Spleen (tissue), 11 donors: Measurements from ENCODE around the gene LARP4B. TPM values are rescaled to one million over a fixed set of nuclear protein-coding genes. Genes with fewer than 3 reads are reported as not detected.

Source experiments
- DNase-seq: peaks from one replicate; pipeline ENCODE4 v3.0.0-alpha.2; 2020
- H3K27ac ChIP-seq, 8 donors: fragments of 200-600 bp; sonication (generic) in 7 of 8; 1 replicate in 4 of 8; 2 replicates in 4 of 8; pipeline versions ENCODE4 v1.5.0 to v1.8.0; 2016 to 2021; ENCODE audit warnings: inconsistent platforms in 4 of 8, mild to moderate bottlenecking in 4 of 8, moderate library complexity in 1 of 8
- H3K27me3 ChIP-seq, 7 donors: fragments of 200-600 bp; sonication (generic) in 6 of 7; replicated peaks in 1 of 7; 1 replicate in 4 of 7; 2 replicates in 3 of 7; pipeline versions ENCODE4 v1.5.0 to v1.8.0; 2016 to 2021; ENCODE audit warnings: inconsistent platforms in 3 of 7, mild to moderate bottlenecking in 1 of 7
- H3K36me3 ChIP-seq, 6 donors: fragments of 200-600 bp; sonication (generic) in 5 of 6; 1 replicate in 4 of 6; 2 replicates in 2 of 6; pipeline versions ENCODE4 v1.5.0 to v1.8.0; 2016 to 2021; ENCODE audit warnings: inconsistent platforms in 2 of 6
- H3K4me1 ChIP-seq, 6 donors: fragments of 200-600 bp; sonication (generic) in 5 of 6; 1 replicate in 3 of 6; 2 replicates in 3 of 6; pipeline versions ENCODE4 v1.5.0 to v1.8.0; 2016 to 2021; ENCODE audit warnings: inconsistent platforms in 3 of 6
- H3K4me3 ChIP-seq, 8 donors: fragments of 200-600 bp; sonication (generic) in 7 of 8; 1 replicate in 4 of 8; 2 replicates in 4 of 8; pipeline versions ENCODE4 v1.5.0 to v1.8.0; 2016 to 2021; ENCODE audit warnings: inconsistent platforms in 4 of 8, mild to moderate bottlenecking in 4 of 8, moderate library complexity in 2 of 8
- H3K9me3 ChIP-seq, 8 donors: fragments of 200-600 bp; sonication (generic) in 7 of 8; 1 replicate in 4 of 8; 2 replicates in 4 of 8; pipeline versions ENCODE4 v1.5.0 to v1.8.0; 2016 to 2021; ENCODE audit warnings: inconsistent platforms in 4 of 8
- CTCF ChIP-seq, 11 experiments: fragments of 200-600 bp in 7 of 11; fragments of 450-650 bp in 4 of 11; sonication (generic) in 4 of 11; IDR thresholded peaks in 8 of 11; conservative IDR thresholded peaks in 3 of 11; 1 replicate in 7 of 11; 2 replicates in 4 of 11; pipeline versions ENCODE4 v1.4.0 to v1.8.0; 2016 to 2021; ENCODE audit warnings: antibody characterized with exemption in 11 of 11, inconsistent platforms in 4 of 11, mild to moderate bottlenecking in 1 of 11
- POLR2A ChIP-seq, 3 donors: fragments of 450-650 bp; IDR thresholded peaks; one replicate each; pipeline ENCODE4 v1.5.1; 2017; ENCODE audit warnings: antibody characterized with exemption in 3 of 3, mild to moderate bottlenecking in 1 of 3
- POLR2AphosphoS5 ChIP-seq, 3 donors: sonication (generic); formaldehyde crosslinking; IDR thresholded peaks; one replicate each; pipeline ENCODE4 v1.5.1; 2017; ENCODE audit warnings: antibody characterized with exemption in 3 of 3
- WGBS, 5 donors: extraction: QIAGEN DNeasy Blood & Tissue Kit in 3 of 5; methylation state at CpG; one replicate each; pipeline versions ENCODE4 v1.1.5 to v1.1.7; 2013 to 2018; 5-methylcytosine and 5-hydroxymethylcytosine counted together
- intact Hi-C: fragments of 100-400 bp; cut with DNase I; formaldehyde crosslinking; loops from one replicate; pipeline ENCODE4 v1.15.0; 2023; ENCODE audit warnings: low total_unique reads
- polyA plus RNA-seq, 3 donors: library from polyadenylated mRNA; stranded (reverse); fragments of 200-250 nt; gene quantifications; one replicate each; pipeline ENCODE4 v1.2.1, GENCODE V29; 2013
- total RNA-seq, 7 donors: library from RNA; depleted of rRNA in 3 of 7; stranded (reverse); fragments of >200 nt in 3 of 7; fragmentation: NEBNext Ultra II Directional in 4 of 7; extraction: Animal tissue kit (Norgen Biotek cat#: 25700) in 4 of 7; gene quantifications; one replicate each; pipeline versions ENCODE4 v1.1.0 to v1.2.1, GENCODE V29; 2016 to 2021
- donor health status: healthy with polysubstance abuse.
- donor health status: DM: no; HTN: no; CAD: no; lungs with moderate emphysema.
- donor health status: DM: no; HTN: no; CAD: no.
- donor health status: Bipolar disorder and iron deficiency.
- donor health status: healthy.
- donor health status: DM: no; HTN: no; CAD: no.
- donor health status: DM: yes; HTN: yes; CAD: no.

Gene LARP4B
- total and polyA plus RNA-seq, 10 donors: 12.7 to 163 (median 88.7) TPM

- H3K4me1 ChIP-seq: no peaks in the 10 kb centered on the region
- H3K4me3 ChIP-seq: no peak overlapping the region
- TF ChIP-seq POLR2AphosphoS5 (IDR thresholded peaks at IDR 0.05) (no peak), CTCF (IDR thresholded peaks at IDR 0.05 in 8 of 11, conservative IDR thresholded peaks at IDR 0.05 in 3 of 11) (no peak), POLR2A (IDR thresholded peaks at IDR 0.05) (no peak)
- DNase-seq: no peak
- no peak overlapping the region for H3K27ac ChIP-seq
- WGBS, 5 donors: 89 to 97% (median 93%) methylated on average over 2 of the region's 2 CpGs
- no peaks in the 10 kb centered on the region for H3K36me3 ChIP-seq
- intact Hi-C loops: no loop called here
- H3K27me3 ChIP-seq: peaks cover 0 to 6% (median 0%) of the 10 kb centered on the region in 7 donors
- H3K9me3 ChIP-seq: peaks cover 0 to 61% (median 49%) of the 10 kb centered on the region in 8 donors
Measured at GRCh38 chr10:767794-768193, 163.7 kb downstream of the LARP4B start.

- intact Hi-C loops: no loop called here
- TF ChIP-seq POLR2A (IDR thresholded peaks at IDR 0.05): no peak
- no peak for TF ChIP-seq CTCF (IDR thresholded peaks at IDR 0.05 in 8 of 11, conservative IDR thresholded peaks at IDR 0.05 in 3 of 11)
- no peak for TF ChIP-seq POLR2AphosphoS5 (IDR thresholded peaks at IDR 0.05)
- Histone ChIP-seq H3K9me3 (peaks cover 0 to 67% (median 55%) of the 10 kb centered on the region in 8 donors), H3K27ac (no peak overlapping the region), H3K4me1 (no peaks in the 10 kb centered on the region), H3K36me3 (no peaks in the 10 kb centered on the region), H3K27me3 (peaks cover 0 to 6% (median 0%) of the 10 kb centered on the region in 7 donors), H3K4me3 (no peak overlapping the region)
- 75 to 95% (median 88%) methylated on average over 1 of the region's 1 CpG for WGBS, 5 donors
- DNase-seq: no peak
Measured at GRCh38 chr10:767211-767610, 164.3 kb downstream of the LARP4B start.

GRCh38 chr10:761376-761775 lies 170.1 kb downstream of the LARP4B start:
- H3K27ac ChIP-seq: no peak overlapping the region
- no peaks in the 10 kb centered on the region for H3K36me3 ChIP-seq
- H3K4me3 ChIP-seq: no peak overlapping the region
- intact Hi-C loops: no loop called here
- H3K27me3 ChIP-seq: peaks cover 0 to 6% (median 0%) of the 10 kb centered on the region in 7 donors
- TF ChIP-seq CTCF (IDR thresholded peaks at IDR 0.05 in 8 of 11, conservative IDR thresholded peaks at IDR 0.05 in 3 of 11) (no peak), POLR2AphosphoS5 (IDR thresholded peaks at IDR 0.05) (no peak), POLR2A (IDR thresholded peaks at IDR 0.05) (no peak)
- H3K9me3 ChIP-seq: peaks cover 0 to 57% (median 51%) of the 10 kb centered on the region in 8 donors
- DNase-seq: no peak
- H3K4me1 ChIP-seq: no peaks in the 10 kb centered on the region

GRCh38 chr10:760622-761021 lies 170.9 kb downstream of the LARP4B start:
- Histone ChIP-seq H3K27ac (no peak overlapping the region), H3K4me1 (no peaks in the 10 kb centered on the region), H3K9me3 (peaks cover 0 to 60% (median 51%) of the 10 kb centered on the region in 8 donors), H3K4me3 (no peak overlapping the region), H3K36me3 (no peaks in the 10 kb centered on the region), H3K27me3 (peaks cover 0 to 6% (median 0%) of the 10 kb centered on the region in 7 donors)
- DNase-seq: no peak
- TF ChIP-seq CTCF (IDR thresholded peaks at IDR 0.05 in 8 of 11, conservative IDR thresholded peaks at IDR 0.05 in 3 of 11): no peak
- no peak for TF ChIP-seq POLR2A (IDR thresholded peaks at IDR 0.05)
- TF ChIP-seq POLR2AphosphoS5 (IDR thresholded peaks at IDR 0.05): no peak
- intact Hi-C loops: no loop called here
- 86 to 95% (median 89%) methylated on average over 2 of the region's 2 CpGs for WGBS, 5 donors
